Measurements from ENCODE around the gene EXOC3L4. TPM values are rescaled to one million over a fixed set of nuclear protein-coding genes. Genes with fewer than 3 reads are reported as not detected.

The EXOC3L4 gene
- total and polyA plus RNA-seq, 9 of the 15 experiments (the other 6 are each of a cell fraction or from before 2014, with no cell fraction given): 0.10 to 6.7 (median 0.98) TPM; not detected in 1

GRCh38 chr14:103104654-103105452 is 10.3 kb downstream of the EXOC3L4 start (continued):
- no peak for TF ChIP-seq ZNF277 (CRISPR knock-in tag; IDR thresholded peaks at IDR 0.05; ENCODE audit: borderline replicate concordance)
- TF ChIP-seq HNRNPK (IDR thresholded peaks at IDR 0.05; ENCODE audit: low read depth, low read length, poor library complexity, severe bottlenecking): no peak
- TF ChIP-seq MIER1 (IDR thresholded peaks at IDR 0.05; ENCODE audit: low read depth): peak; percentile 39; the same call in 1 of the 2 replicates
- TF ChIP-seq STAG1 (CRISPR knock-in tag; IDR thresholded peaks at IDR 0.05; ENCODE audit: borderline replicate concordance): peak; percentile 70; the same call in 1 of the 2 replicates
- TF ChIP-seq ZNF75A (CRISPR knock-in tag; IDR thresholded peaks at IDR 0.05): no peak
- TF ChIP-seq SAP30 (IDR thresholded peaks at IDR 0.05; ENCODE audit: borderline replicate concordance, insufficient read depth, low read depth, low read length, poor library complexity, severe bottlenecking): no peak
- TF ChIP-seq SFPQ (IDR thresholded peaks at IDR 0.05; ENCODE audit: low read depth, low read length): no peak
- TF ChIP-seq ARNT (IDR thresholded peaks at IDR 0.05): 0 out of 4 replicates have a peak, but pooled peaks of 1 of the 2 experiments have one; percentile 38
- no peak for TF ChIP-seq ATF2 (CRISPR knock-in tag; IDR thresholded peaks at IDR 0.05)
- no peak for TF ChIP-seq DDX20 (tag; IDR thresholded peaks at IDR 0.05; ENCODE audit: low read depth)
- TF ChIP-seq RB1 (IDR thresholded peaks at IDR 0.05; ENCODE audit: low read depth): peak; percentile 39; the same call in 1 of the 2 replicates
- TF ChIP-seq CSDE1 (IDR thresholded peaks at IDR 0.05): no peak
- TF ChIP-seq CBX3 (IDR thresholded peaks at IDR 0.05; ENCODE audit: borderline replicate concordance in 1 of 2, low read length in 2 of 2): no peak
- TF ChIP-seq U2AF1 (optimal IDR thresholded peaks at IDR 0.05; ENCODE audit: low read depth, low read length): no peak
- TF ChIP-seq NRF1 (conservative IDR thresholded peaks at IDR 0.05 in 1 of 2, IDR thresholded peaks at IDR 0.05 in 1 of 2): peak; percentile 26 to 52; a peak in 2 of 4 replicates
- no peak for TF ChIP-seq CUX1 (CRISPR knock-in tag; IDR thresholded peaks at IDR 0.05)
